Measurements from ENCODE around the gene CSGALNACT2.

CSGALNACT2 gene

DNA sequence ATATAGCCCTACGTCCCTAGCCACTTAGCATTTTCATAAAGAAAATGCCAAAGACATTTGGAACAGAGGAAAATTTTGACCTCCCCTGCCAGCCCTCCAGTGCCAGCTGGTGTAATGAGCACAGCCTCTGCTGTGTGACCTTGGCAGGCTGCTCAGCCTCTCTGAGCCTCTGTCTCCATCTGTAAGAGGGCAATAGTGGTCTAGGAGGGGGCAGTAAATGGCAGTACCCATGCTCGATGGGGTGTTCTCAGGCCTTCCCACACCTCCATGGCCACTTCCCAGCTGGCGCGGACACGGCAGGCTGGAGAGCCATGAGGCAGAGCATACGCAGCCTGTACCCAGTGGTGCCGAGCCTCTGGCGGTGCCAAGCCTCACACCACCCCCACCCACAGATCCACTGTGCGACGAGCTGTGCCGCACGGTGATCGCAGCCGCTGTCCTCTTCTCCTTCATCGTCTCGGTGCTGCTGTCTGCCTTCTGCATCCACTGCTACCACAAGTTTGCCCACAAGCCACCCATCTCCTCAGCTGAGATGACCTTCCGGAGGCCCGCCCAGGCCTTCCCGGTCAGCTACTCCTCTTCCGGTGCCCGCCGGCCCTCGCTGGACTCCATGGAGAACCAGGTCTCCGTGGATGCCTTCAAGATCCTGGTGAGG, 24.0 kb upstream of the CSGALNACT2 start:
- no peak overlapping the region for H3K27ac ChIP-seq
- TF ChIP-seq, protein P1, sequence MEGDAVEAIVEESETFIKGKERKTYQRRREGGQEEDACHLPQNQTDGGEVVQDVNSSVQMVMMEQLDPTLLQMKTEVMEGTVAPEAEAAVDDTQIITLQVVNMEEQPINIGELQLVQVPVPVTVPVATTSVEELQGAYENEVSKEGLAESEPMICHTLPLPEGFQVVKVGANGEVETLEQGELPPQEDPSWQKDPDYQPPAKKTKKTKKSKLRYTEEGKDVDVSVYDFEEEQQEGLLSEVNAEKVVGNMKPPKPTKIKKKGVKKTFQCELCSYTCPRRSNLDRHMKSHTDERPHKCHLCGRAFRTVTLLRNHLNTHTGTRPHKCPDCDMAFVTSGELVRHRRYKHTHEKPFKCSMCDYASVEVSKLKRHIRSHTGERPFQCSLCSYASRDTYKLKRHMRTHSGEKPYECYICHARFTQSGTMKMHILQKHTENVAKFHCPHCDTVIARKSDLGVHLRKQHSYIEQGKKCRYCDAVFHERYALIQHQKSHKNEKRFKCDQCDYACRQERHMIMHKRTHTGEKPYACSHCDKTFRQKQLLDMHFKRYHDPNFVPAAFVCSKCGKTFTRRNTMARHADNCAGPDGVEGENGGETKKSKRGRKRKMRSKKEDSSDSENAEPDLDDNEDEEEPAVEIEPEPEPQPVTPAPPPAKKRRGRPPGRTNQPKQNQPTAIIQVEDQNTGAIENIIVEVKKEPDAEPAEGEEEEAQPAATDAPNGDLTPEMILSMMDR (IDR thresholded peaks at IDR 0.05; ENCODE audit: low read depth, low read length, missing control alignments), result no peak
- no peaks in the 10 kb centered on the region for H3K27me3 ChIP-seq (replicated peaks)
- in situ Hi-C loops (cut with HindIII; ENCODE audit: low pct_ligation_motif_present, low sequenced_read_pairs), result no loop called here
- no peak for DNase-seq
- H3K4me3 ChIP-seq (ENCODE audit: low read depth, low read length), result no peak overlapping the region
- no peaks in the 10 kb centered on the region for H3K36me3 ChIP-seq (replicated peaks)

DNA sequence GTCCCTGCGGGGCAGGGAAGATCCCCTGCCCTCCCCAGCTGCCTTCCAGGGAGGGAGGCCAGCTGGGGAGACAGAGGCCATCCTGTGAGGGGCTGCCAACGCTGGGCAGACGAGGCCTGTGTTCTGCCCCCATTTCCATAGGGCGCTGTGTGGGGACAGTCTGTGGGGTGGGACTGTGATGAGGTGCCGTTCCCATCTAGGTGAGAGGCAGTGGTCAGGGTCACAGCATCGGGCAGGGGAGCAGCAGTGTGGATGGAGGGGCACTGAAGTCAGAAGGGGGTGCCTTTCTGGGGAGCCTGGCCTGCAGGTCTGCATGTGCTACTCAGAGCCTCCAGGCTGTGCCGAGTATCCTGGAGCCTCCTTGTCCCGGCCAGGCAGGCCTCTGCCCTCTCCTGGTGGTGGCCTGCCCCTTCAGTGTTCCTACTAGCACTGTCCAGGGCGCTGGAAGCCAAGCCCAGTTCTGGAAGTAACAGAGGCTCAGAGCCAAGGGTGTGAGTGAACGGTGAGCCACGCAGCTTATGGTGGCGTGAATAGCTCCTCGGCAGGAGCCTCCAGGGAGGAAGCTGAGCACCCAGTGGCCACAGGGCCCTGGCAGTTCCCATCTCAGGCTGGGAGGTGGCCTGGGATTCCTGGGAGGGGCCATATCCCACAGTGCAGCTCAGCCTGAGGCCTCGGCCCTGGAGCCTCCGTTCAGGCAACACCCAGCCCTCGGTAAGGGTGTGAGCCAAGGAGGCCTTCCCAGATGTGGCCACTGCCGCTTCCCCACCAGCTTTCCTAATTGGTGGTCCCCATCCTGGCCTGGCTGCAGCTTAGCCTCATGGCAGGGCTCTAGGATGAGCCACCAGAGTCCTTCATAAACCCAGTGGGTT, 23.3 kb upstream of the CSGALNACT2 start:
- TF ChIP-seq, protein P1 (IDR thresholded peaks at IDR 0.05; ENCODE audit: low read depth, low read length, missing control alignments), result peak; percentile 13
- Histone ChIP-seq H3K36me3 (replicated peaks) (no peaks in the 10 kb centered on the region), H3K27me3 (replicated peaks) (no peaks in the 10 kb centered on the region), H3K27ac (no peak overlapping the region), H3K4me3 (ENCODE audit: low read depth, low read length) (no peak overlapping the region)
- in situ Hi-C loops (cut with HindIII; ENCODE audit: low pct_ligation_motif_present, low sequenced_read_pairs), result no loop called here
- no peak for DNase-seq

DNA sequence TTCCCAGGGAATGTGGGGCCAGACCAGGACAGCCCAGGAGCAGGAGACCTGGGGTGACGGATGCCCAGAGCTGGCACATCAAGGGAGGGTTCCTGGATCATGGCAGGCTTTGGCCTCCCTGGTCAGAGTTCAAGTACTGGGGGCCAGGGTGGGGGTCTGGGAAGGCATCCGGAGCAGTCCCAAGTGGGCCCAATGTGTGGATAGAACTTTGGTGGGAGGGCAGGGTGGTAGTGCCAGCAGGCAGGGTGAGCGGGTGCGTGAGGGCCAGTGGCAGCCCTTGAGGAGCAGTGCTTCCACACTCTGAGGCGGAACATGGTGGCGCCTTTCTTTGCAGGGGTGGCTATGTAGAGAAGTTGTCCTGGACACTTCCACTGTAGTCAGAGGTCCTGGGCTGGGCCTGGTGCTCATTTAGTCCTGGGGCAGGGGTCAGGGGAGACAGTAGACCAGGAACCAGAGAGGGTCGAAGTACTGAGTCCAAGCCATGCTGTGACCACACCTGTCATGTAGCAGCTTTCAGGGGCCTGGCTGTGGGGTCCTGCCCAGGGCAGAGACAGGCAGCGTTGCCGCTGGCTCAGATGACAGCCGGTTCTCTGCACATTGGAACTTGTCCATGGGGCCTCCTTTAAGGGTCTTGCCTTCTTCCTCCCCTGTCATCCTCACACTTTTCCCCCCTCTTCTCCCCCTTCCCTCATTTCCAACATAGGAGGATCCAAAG, 22.2 kb upstream of the CSGALNACT2 start:
- H3K27ac ChIP-seq, result no peak overlapping the region
- in situ Hi-C loops (cut with HindIII; ENCODE audit: low pct_ligation_motif_present, low sequenced_read_pairs), result no loop called here
- DNase-seq, result no peak
- H3K4me3 ChIP-seq (ENCODE audit: low read depth, low read length), result no peak overlapping the region
- H3K36me3 ChIP-seq (replicated peaks), result no peaks in the 10 kb centered on the region
- TF ChIP-seq, protein P1 (IDR thresholded peaks at IDR 0.05; ENCODE audit: low read depth, low read length, missing control alignments), result no peak
- H3K27me3 ChIP-seq (replicated peaks), result no peaks in the 10 kb centered on the region

DNA sequence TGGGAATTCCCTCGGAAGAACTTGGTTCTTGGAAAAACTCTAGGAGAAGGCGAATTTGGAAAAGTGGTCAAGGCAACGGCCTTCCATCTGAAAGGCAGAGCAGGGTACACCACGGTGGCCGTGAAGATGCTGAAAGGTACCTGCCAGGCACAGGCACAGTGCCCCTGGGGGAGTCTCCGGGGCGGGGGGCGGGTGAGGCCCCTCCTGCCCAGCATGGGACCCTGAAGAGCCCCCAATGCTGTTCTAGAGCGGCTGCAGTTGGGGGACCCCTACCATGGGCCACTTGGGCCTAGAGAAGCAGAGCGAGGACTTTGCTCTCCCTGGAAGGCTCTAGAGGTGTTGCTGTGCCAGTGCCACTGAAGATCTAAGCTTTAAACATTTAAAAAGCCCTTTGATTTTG, 21.6 kb upstream of the CSGALNACT2 start:
- Histone ChIP-seq H3K27me3 (replicated peaks) (no peaks in the 10 kb centered on the region), H3K4me3 (ENCODE audit: low read depth, low read length) (no peak overlapping the region), H3K36me3 (replicated peaks) (no peaks in the 10 kb centered on the region), H3K27ac (no peak overlapping the region)
- TF ChIP-seq, protein P1 (IDR thresholded peaks at IDR 0.05; ENCODE audit: low read depth, low read length, missing control alignments), result no peak
- no peak for DNase-seq
- in situ Hi-C loops (cut with HindIII; ENCODE audit: low pct_ligation_motif_present, low sequenced_read_pairs), result no loop called here

DNA sequence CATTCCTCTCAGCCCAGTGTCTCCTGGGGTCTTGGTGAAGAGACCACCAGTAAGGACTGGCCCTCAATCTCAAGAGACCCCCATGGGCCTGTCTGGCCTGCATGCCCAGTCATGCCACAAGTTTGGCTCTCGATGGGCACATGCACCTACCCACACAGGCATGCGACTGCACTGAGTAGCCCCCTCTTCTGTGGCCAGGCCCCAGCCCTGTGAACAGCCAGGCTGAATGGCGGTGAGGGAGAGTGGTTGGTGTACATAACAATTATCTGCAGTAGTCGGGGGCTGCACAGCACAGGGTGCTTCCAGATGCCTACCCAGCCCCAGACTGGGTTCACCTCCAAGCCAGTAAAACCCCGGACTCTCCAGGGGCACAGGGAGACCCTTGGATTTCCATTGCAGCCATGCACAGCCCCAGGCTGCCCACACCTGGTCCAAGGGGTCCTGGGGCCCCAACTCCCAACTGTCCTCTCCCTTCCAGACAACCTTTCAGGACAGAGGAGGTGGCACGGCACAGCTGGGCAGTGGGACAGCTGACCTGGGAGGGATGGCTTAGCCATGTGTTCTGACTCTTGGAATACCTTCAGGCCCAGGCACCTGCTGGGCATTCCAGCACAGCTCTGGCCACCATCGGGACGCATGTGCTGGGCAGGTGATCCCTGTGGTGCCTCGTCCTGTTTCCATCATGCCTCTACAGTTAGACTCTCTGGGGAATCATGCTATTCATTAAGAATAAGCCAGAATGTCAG, 21.0 kb upstream of the CSGALNACT2 start:
- no peaks in the 10 kb centered on the region for H3K36me3 ChIP-seq (replicated peaks)
- no peak overlapping the region for H3K4me3 ChIP-seq (ENCODE audit: low read depth, low read length)
- no peak overlapping the region for H3K27ac ChIP-seq
- H3K27me3 ChIP-seq (replicated peaks), result no peaks in the 10 kb centered on the region
- in situ Hi-C loops (cut with HindIII; ENCODE audit: low pct_ligation_motif_present, low sequenced_read_pairs), result no loop called here
- DNase-seq, result no peak
- TF ChIP-seq, protein P1 (IDR thresholded peaks at IDR 0.05; ENCODE audit: low read depth, low read length, missing control alignments), result no peak
